Measurements from ENCODE around the gene TAS1R2.

DNA sequence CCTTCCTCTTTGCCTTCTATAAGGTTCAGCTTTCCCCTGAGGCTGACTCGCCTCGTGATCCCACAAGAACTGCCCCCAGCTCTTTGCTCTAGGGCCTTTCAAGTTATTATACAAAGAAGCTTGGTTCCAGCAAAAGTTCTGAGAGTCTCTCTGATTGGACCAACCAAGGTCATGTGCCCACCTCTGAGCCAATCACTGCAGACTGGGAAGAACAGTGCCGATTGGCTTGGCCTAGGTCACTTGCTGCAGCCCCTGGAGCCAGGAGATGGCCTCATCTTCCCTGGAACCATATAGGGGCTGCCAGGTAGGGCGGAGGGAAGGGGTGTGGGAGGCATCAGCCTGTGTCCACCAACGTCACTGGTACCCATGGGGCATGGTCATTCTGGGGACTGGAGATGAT, 22.8 kb downstream of the TAS1R2 start:
- TF ChIP-seq EZH2 (IDR thresholded peaks at IDR 0.05) = no peak
- no peak for TF ChIP-seq POLR2AphosphoS5 (IDR thresholded peaks at IDR 0.05; ENCODE audit: borderline replicate concordance, low read depth, low read length)
- TF ChIP-seq FOXP2 (optimal IDR thresholded peaks at IDR 0.05; ENCODE audit: control extremely low read depth, extremely low read length, insufficient read depth) = no peak

Measured in SK-N-MC (cell line).